GM19351 (cell line): ENCODE results near the gene CSRP3.

ENCODE experiments used
- ATAC-seq: cut with Tn5 transposase; IDR thresholded peaks from one replicate; pipeline ENCODE4 v1.9.1; 2021; ENCODE audit warnings: mild to moderate bottlenecking, moderate library complexity; ENCODE audit not compliant: unreplicated experiment

Gene CSRP3

GRCh38 chr11:19191530-19192169 is 10.1 kb downstream of the CSRP3 start:
- no peak for ATAC-seq

GRCh38 chr11:19187833-19188258 is 13.9 kb downstream of the CSRP3 start:
- ATAC-seq, result no peak

GRCh38 chr11:19187114-19187832 is 14.5 kb downstream of the CSRP3 start:
- ATAC-seq, result no peak

GRCh38 chr11:19185516-19186052 is 16.2 kb downstream of the CSRP3 start:
- no peak for ATAC-seq

GRCh38 chr11:19185036-19185435 is 16.7 kb downstream of the CSRP3 start:
- ATAC-seq, result no peak

- ATAC-seq, result no peak
Measured at GRCh38 chr11:19183646-19184045, 18.1 kb downstream of the CSRP3 start.

- no peak for ATAC-seq
Measured at GRCh38 chr11:19181531-19182261, 20.1 kb downstream of the CSRP3 start.

GRCh38 chr11:19176629-19177186 is 25.1 kb downstream of the CSRP3 start:
- no peak for ATAC-seq

GRCh38 chr11:19173964-19174638 is 27.7 kb downstream of the CSRP3 start:
- no peak for ATAC-seq

- no peak for ATAC-seq
Measured at GRCh38 chr11:19173004-19173689, 28.6 kb downstream of the CSRP3 start.

GRCh38 chr11:19168090-19168489 is 33.7 kb downstream of the CSRP3 start:
- no peak for ATAC-seq

GRCh38 chr11:19164881-19165280 is 36.9 kb downstream of the CSRP3 start:
- no peak for ATAC-seq

GRCh38 chr11:19164230-19164855 is 37.4 kb downstream of the CSRP3 start:
- no peak for ATAC-seq

GRCh38 chr11:19163617-19164016 is 38.2 kb downstream of the CSRP3 start:
- ATAC-seq, result no peak

- no peak for ATAC-seq
Measured at GRCh38 chr11:19162951-19163505, 38.8 kb downstream of the CSRP3 start.

- no peak for ATAC-seq
Measured at GRCh38 chr11:19161651-19162050, 40.1 kb downstream of the CSRP3 start.

GRCh38 chr11:19160847-19161246 is 40.9 kb downstream of the CSRP3 start:
- ATAC-seq, result no peak

- ATAC-seq, result no peak
Measured at GRCh38 chr11:19156892-19157291, 44.9 kb downstream of the CSRP3 start.

GRCh38 chr11:19145319-19145718 is 56.5 kb downstream of the CSRP3 start:
- ATAC-seq, result no peak
